ENCODE results near the gene BUD13. TPM values are rescaled to one million over a fixed set of nuclear protein-coding genes. Genes with fewer than 3 reads are reported as not detected.

BUD13 gene
- total and polyA plus RNA-seq, 2 experiments from 2014 or later: 17.0 to 24.8 TPM

DNA sequence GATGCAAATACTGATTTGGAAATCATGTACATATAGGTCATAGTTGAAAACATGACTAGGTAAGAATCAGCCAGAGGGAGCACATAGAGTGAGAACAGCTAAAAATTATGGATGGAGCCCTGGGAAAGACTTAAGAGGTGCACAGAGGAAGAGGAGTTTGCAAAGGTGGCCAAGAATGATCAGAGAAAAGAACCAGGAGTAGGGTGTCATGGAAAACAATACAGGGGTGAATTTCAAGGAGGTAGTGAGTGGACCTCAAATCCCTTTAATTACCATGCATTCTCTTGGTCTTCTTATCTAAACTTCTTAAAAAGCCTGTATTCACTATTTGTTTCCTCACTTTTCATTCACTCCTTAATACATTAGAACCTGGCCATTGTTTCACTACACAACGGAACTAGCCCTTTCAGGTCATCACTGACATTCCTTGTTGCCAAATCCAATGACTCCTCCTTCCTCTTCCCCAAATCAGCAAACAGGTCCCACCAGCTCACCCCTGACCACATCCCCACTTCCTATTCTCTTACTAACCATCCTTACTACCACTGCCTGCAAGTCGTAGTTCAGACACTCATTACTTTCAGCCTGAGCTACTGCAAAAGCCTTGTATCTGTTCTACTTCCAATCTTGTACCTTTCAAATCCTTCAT, 22.6 kb downstream of the BUD13 start (continued):
- TF ChIP-seq, protein P1, sequence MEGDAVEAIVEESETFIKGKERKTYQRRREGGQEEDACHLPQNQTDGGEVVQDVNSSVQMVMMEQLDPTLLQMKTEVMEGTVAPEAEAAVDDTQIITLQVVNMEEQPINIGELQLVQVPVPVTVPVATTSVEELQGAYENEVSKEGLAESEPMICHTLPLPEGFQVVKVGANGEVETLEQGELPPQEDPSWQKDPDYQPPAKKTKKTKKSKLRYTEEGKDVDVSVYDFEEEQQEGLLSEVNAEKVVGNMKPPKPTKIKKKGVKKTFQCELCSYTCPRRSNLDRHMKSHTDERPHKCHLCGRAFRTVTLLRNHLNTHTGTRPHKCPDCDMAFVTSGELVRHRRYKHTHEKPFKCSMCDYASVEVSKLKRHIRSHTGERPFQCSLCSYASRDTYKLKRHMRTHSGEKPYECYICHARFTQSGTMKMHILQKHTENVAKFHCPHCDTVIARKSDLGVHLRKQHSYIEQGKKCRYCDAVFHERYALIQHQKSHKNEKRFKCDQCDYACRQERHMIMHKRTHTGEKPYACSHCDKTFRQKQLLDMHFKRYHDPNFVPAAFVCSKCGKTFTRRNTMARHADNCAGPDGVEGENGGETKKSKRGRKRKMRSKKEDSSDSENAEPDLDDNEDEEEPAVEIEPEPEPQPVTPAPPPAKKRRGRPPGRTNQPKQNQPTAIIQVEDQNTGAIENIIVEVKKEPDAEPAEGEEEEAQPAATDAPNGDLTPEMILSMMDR (conservative IDR thresholded peaks at IDR 0.05; ENCODE audit: low read depth in 2 of 2): no peak
- TF ChIP-seq, protein P2, sequence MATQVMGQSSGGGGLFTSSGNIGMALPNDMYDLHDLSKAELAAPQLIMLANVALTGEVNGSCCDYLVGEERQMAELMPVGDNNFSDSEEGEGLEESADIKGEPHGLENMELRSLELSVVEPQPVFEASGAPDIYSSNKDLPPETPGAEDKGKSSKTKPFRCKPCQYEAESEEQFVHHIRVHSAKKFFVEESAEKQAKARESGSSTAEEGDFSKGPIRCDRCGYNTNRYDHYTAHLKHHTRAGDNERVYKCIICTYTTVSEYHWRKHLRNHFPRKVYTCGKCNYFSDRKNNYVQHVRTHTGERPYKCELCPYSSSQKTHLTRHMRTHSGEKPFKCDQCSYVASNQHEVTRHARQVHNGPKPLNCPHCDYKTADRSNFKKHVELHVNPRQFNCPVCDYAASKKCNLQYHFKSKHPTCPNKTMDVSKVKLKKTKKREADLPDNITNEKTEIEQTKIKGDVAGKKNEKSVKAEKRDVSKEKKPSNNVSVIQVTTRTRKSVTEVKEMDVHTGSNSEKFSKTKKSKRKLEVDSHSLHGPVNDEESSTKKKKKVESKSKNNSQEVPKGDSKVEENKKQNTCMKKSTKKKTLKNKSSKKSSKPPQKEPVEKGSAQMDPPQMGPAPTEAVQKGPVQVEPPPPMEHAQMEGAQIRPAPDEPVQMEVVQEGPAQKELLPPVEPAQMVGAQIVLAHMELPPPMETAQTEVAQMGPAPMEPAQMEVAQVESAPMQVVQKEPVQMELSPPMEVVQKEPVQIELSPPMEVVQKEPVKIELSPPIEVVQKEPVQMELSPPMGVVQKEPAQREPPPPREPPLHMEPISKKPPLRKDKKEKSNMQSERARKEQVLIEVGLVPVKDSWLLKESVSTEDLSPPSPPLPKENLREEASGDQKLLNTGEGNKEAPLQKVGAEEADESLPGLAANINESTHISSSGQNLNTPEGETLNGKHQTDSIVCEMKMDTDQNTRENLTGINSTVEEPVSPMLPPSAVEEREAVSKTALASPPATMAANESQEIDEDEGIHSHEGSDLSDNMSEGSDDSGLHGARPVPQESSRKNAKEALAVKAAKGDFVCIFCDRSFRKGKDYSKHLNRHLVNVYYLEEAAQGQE (IDR thresholded peaks at IDR 0.05; ENCODE audit: unreplicated experiment): no peak

DNA sequence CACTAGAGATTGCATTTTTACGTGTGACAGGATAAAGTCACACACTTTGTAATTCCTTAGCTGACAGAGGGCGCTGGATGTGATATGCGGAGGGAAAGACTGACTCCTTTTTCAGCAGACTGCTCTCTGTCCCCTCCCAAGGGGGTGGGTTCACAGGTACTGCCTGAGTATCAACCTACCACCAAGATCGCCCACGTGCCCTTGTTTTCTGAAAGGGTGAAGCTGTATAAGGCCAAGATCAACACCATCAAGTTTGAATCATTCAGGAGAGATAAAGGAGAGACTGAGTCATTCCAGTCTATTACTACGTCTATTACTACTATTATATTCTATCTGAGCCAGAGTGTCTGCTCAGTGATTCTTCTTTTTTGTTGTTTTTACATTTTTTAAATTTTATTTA, 30.7 kb downstream of the BUD13 start:
- no peaks in the 10 kb centered on the region for H3K9me2 ChIP-seq (ENCODE audit: insufficient read depth)
- Mint-ChIP-seq H3K9me3 (no peaks in the 10 kb centered on the region), H3K4me3 (no peak overlapping the region), H3K4me1 (peaks cover 22% of the 10 kb centered on the region), H3K27me3 (ENCODE audit: insufficient read depth, low read depth, poor library complexity) (peaks cover 2% of the 10 kb centered on the region), H3K36me3 (ENCODE audit: low read depth) (peaks cover 4% of the 10 kb centered on the region), H3K27ac (no peak overlapping the region; the same call in 1 of the 2 replicates)
- no peaks in the 10 kb centered on the region for H3K27me3 ChIP-seq (ENCODE audit: insufficient read depth)
- H3K4me2 ChIP-seq: no peak overlapping the region
- H3K36me3 ChIP-seq (ENCODE audit: insufficient read depth): 0 out of 2 replicates have a peak, but pooled peaks cover 3% of the 10 kb centered on the region
- peaks cover 7% of the 10 kb centered on the region; the same call in 1 of the 2 replicates for H3K4me1 ChIP-seq (ENCODE audit: insufficient read depth)
- peak; percentile 48 for ATAC-seq
- H2AFZ ChIP-seq: no peak overlapping the region
- H3K27ac ChIP-seq (ENCODE audit: low read depth): no peak overlapping the region
- H3K79me2 ChIP-seq (replicated peaks; ENCODE audit: insufficient read depth): no peaks in the 10 kb centered on the region
- no peaks in the 10 kb centered on the region; the same call in 1 of the 2 replicates for H3F3A ChIP-seq (replicated peaks; ENCODE audit: low read depth)
- DNase-seq (ENCODE audit: low spot score): peak; percentile 14
- no peaks in the 10 kb centered on the region for H4K20me1 ChIP-seq (replicated peaks; ENCODE audit: insufficient read depth)
- no peak overlapping the region for H3K4me3 ChIP-seq
- TF ChIP-seq, protein P1 (conservative IDR thresholded peaks at IDR 0.05; ENCODE audit: low read depth in 2 of 2): peak in 1 of 2 experiments; percentile 19; a peak in 1 of 4 replicates
- TF ChIP-seq NANOG (IDR thresholded peaks at IDR 0.05; ENCODE audit: borderline replicate concordance) (no peak), JUNB (IDR thresholded peaks at IDR 0.05; ENCODE audit: unreplicated experiment) (no peak), CREB1 (CRISPR knock-in tag; IDR thresholded peaks at IDR 0.05; ENCODE audit: low read depth) (no peak), ZNF114 (CRISPR knock-in tag; IDR thresholded peaks at IDR 0.05) (no peak)
- TF ChIP-seq, protein P3, sequence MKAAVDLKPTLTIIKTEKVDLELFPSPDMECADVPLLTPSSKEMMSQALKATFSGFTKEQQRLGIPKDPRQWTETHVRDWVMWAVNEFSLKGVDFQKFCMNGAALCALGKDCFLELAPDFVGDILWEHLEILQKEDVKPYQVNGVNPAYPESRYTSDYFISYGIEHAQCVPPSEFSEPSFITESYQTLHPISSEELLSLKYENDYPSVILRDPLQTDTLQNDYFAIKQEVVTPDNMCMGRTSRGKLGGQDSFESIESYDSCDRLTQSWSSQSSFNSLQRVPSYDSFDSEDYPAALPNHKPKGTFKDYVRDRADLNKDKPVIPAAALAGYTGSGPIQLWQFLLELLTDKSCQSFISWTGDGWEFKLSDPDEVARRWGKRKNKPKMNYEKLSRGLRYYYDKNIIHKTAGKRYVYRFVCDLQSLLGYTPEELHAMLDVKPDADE (IDR thresholded peaks at IDR 0.05): no peak
- TF ChIP-seq, protein P2 (IDR thresholded peaks at IDR 0.05; ENCODE audit: unreplicated experiment): no peak
